Prostate gland (tissue), 2 donors: Measurements from ENCODE around the gene TBC1D22A. TPM values are rescaled to one million over a fixed set of nuclear protein-coding genes. Genes with fewer than 3 reads are reported as not detected.

ENCODE experiments used
- DNase-seq: peaks from one replicate; pipeline ENCODE4 v3.0.0-alpha.2; 2019; ENCODE audit warnings: low spot score
- H3K27ac ChIP-seq, 2 donors: fragments of 200-600 bp; sonication (generic); 2 replicates each; pipeline ENCODE4 v1.5.1; 2017 to 2019
- H3K27me3 ChIP-seq: fragments of 200-600 bp; sonication (generic); replicated peaks from 2 replicates; pipeline ENCODE4 v1.5.1; 2019; ENCODE audit not compliant: insufficient read depth
- H3K36me3 ChIP-seq, 2 donors: fragments of 200-600 bp; sonication (generic); 1 replicate in 1 of 2; 2 replicates in 1 of 2; pipeline versions ENCODE4 v1.5.1 to v1.8.1; 2017 to 2019
- H3K4me1 ChIP-seq: fragments of 200-600 bp; sonication (generic); replicated peaks from 2 replicates; pipeline ENCODE4 v1.5.1; 2019
- H3K4me3 ChIP-seq, 2 donors: fragments of 200-600 bp; sonication (generic); 2 replicates each; pipeline ENCODE4 v1.5.1; 2017 to 2019
- H3K9me3 ChIP-seq: fragments of 200-600 bp; sonication (generic); 2 replicates; pipeline ENCODE4 v1.5.1; 2017
- POLR2A ChIP-seq: fragments of 450-650 bp; IDR thresholded peaks from one replicate; pipeline ENCODE4 v1.6.1; 2016; ENCODE audit warnings: antibody characterized with exemption, mild to moderate bottlenecking
- POLR2AphosphoS5 ChIP-seq: sonication (generic); formaldehyde crosslinking; IDR thresholded peaks from one replicate; pipeline ENCODE4 v1.6.1; 2017; ENCODE audit warnings: antibody characterized with exemption
- WGBS: methylation state at CpG from one replicate; pipeline ENCODE4 v1.1.5; 2018; 5-methylcytosine and 5-hydroxymethylcytosine counted together
- intact Hi-C: fragments of 100-400 bp; cut with DNase I; formaldehyde crosslinking; loops from one replicate; pipeline ENCODE4 v1.14.2; 2022
- total RNA-seq, 2 donors: library from RNA; depleted of rRNA; stranded (reverse); fragments of >200 nt; gene quantifications; one replicate each; pipeline ENCODE4 v1.1.0, GENCODE V29; 2016
- TF ChIP-seq, protein P1 (sequence below), 4 experiments: fragments of 200-600 bp in 2 of 4; fragments of 450-650 bp in 2 of 4; sonication (generic) in 2 of 4; IDR thresholded peaks; 1 replicate in 3 of 4; 2 replicates in 1 of 4; pipeline ENCODE4 v1.5.1; 2016 to 2019; ENCODE audit warnings: antibody characterized with exemption in 4 of 4, mild to moderate bottlenecking in 2 of 4, moderate library complexity in 2 of 4

TBC1D22A gene
- total RNA-seq, 2 donors from 2014 or later, result 16.0 to 30.7 TPM

DNA sequence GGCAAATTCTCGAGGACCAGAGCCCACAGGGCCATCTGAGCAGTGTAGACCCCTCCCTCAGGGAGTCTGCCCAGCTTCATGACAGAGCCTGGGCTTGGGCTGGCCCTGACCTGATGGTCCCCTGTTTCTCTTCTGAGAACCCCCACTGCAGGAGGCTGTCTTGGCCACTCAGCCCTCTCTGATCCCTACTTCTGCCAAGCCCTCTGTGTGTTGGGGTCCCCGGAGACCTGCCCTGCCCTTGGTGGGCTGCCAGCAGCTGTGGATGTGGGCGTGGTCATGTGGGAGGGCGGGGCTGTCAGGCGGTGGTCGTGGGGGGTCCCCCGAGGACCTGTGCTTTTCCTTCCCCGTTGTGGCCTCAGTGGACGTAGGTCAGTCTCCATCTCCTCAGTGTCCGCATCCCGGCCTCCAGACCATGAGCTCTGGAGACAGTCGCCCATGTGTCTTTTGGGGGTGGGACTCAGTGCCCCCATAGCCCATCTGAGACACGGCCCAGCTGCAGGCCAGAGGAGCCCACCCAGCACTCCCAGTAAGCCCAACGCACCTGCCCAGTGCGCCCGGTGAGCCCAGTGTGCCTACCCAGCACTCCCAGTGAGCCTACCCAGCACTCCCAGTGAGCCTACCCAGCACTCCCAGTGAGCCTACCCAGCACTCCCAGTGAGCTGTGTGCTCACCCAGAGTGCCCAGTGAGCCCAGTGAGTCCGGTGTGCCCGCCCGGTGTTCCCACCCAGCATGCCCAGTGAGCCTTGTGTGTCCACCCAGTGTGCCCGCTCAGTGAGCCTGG lies 409.2 kb downstream of the TBC1D22A start:
- WGBS, result 95% methylated on average over 10 of the region's 20 CpGs
- Histone ChIP-seq H3K4me1 (no peaks in the 10 kb centered on the region), H3K9me3 (no peaks in the 10 kb centered on the region), H3K4me3 (no peak overlapping the region), H3K27me3 (no peaks in the 10 kb centered on the region), H3K36me3 (no peaks in the 10 kb centered on the region), H3K27ac (no peak overlapping the region)
- intact Hi-C loops, result no loop called here
- no peak for DNase-seq
- TF ChIP-seq POLR2A (no peak), POLR2AphosphoS5 (no peak)
- TF ChIP-seq, protein P1, sequence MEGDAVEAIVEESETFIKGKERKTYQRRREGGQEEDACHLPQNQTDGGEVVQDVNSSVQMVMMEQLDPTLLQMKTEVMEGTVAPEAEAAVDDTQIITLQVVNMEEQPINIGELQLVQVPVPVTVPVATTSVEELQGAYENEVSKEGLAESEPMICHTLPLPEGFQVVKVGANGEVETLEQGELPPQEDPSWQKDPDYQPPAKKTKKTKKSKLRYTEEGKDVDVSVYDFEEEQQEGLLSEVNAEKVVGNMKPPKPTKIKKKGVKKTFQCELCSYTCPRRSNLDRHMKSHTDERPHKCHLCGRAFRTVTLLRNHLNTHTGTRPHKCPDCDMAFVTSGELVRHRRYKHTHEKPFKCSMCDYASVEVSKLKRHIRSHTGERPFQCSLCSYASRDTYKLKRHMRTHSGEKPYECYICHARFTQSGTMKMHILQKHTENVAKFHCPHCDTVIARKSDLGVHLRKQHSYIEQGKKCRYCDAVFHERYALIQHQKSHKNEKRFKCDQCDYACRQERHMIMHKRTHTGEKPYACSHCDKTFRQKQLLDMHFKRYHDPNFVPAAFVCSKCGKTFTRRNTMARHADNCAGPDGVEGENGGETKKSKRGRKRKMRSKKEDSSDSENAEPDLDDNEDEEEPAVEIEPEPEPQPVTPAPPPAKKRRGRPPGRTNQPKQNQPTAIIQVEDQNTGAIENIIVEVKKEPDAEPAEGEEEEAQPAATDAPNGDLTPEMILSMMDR (IDR thresholded peaks at IDR 0.05), result no peak

DNA sequence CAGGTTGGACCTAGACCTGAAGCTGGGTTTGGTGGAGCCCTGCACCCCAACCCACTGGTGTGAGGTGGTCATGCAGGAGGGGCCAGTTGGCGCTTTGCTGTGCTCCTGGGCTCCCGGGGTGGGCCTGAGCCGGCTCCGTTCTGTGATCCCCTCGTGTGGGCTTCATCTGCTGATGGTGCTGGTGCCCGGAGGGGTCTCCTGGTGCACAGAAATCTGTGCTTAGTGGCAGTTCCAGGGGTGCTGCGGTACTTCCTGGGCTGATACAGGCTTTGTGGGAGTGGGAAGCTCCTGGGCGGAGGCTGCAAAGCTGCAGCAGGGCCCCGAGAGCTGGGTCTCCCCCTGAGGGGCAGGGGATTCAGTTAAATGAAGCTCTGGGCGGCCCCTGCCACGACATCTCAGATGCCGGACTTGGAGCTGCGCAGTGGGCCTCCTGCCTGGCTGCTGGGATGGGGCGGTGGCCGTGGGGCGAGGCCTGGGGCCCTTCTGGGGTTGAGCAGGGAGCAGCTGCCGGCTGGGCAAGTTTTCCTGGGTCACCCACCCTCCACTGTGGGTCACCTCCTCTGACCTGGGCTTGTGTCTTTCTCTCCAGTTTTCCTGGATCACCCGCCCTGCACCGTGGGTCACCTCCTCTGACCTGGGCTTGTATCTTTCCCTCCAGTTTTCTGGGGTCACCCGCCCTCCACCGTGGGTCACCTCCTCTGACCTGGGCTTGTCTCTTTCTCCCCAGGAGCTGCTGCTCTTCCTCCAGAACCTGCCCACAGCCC lies 410.5 kb downstream of the TBC1D22A start:
- no peaks in the 10 kb centered on the region for H3K4me1 ChIP-seq
- no peak for DNase-seq
- intact Hi-C loops, result no loop called here
- H3K9me3 ChIP-seq, result no peaks in the 10 kb centered on the region
- TF ChIP-seq, protein P1 (IDR thresholded peaks at IDR 0.05), result no peak
- TF ChIP-seq POLR2A (no peak), POLR2AphosphoS5 (no peak)
- no peaks in the 10 kb centered on the region for H3K27me3 ChIP-seq
- no peak overlapping the region for H3K27ac ChIP-seq
- no peaks in the 10 kb centered on the region for H3K36me3 ChIP-seq
- WGBS, result 92% methylated on average over 21 of the region's 21 CpGs
- H3K4me3 ChIP-seq, result no peak overlapping the region

DNA sequence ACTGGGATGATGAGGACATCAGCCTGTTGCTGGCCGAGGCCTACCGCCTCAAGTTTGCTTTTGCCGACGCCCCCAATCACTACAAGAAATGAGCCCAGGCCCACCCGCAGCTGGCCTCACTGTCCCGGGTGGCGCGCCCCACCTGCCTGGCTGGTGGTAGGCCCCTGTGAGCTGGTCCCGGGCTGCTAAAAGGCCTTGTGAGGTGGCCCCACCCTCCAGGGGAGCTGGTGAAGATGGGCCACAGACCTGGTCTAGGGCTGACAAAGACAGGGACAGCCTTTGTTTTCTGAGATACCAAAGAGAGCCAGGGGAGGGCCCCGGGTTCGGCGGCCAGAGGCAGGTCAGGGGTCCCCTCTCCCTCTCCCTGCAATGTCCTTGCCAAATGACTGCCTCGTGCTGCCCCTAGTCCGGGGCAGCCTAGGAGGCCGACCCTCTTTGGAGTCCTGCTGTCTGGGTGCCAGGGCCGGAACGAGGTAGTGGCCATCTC lies 411.1 kb downstream of the TBC1D22A start:
- H3K9me3 ChIP-seq, result no peaks in the 10 kb centered on the region
- TF ChIP-seq POLR2AphosphoS5, result no peak
- no peaks in the 10 kb centered on the region for H3K4me1 ChIP-seq
- intact Hi-C loops, result no loop called here
- no peaks in the 10 kb centered on the region for H3K27me3 ChIP-seq
- no peak overlapping the region for H3K4me3 ChIP-seq
- WGBS, result 88% methylated on average over 17 of the region's 17 CpGs
- H3K36me3 ChIP-seq, result no peaks in the 10 kb centered on the region
- H3K27ac ChIP-seq, result no peak overlapping the region
- DNase-seq, result no peak

DNA sequence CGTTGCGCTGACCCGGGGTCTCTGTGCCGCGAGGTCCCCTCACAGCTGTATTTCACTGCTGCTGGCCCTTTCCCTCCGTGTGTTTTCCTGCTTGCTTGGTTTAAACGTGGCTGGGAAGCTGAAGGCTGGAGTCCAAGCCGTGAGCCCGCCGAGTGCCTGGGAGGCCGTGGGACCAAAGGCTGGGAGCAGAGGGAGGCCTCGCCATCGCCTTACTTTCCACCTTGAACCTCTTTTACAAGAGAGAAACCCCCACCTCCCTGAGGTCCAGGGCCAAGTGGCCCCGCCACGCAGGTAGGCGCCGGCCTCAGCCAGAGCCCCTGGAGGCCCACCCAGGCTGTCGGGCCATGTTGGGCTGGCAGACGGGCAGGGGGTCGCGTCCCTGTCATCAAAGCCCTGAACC lies 411.6 kb downstream of the TBC1D22A start:
- DNase-seq, result no peak
- H3K27me3 ChIP-seq, result no peaks in the 10 kb centered on the region
- H3K9me3 ChIP-seq, result no peaks in the 10 kb centered on the region
- TF ChIP-seq POLR2A, result no peak
- TF ChIP-seq, protein P1 (IDR thresholded peaks at IDR 0.05), result no peak
- no peak for TF ChIP-seq POLR2AphosphoS5
- WGBS, result 96% methylated on average over 21 of the region's 21 CpGs
- H3K27ac ChIP-seq, result no peak overlapping the region
- intact Hi-C loops, result no loop called here
- H3K36me3 ChIP-seq, result no peaks in the 10 kb centered on the region
- H3K4me1 ChIP-seq, result no peaks in the 10 kb centered on the region
- no peak overlapping the region for H3K4me3 ChIP-seq

DNA sequence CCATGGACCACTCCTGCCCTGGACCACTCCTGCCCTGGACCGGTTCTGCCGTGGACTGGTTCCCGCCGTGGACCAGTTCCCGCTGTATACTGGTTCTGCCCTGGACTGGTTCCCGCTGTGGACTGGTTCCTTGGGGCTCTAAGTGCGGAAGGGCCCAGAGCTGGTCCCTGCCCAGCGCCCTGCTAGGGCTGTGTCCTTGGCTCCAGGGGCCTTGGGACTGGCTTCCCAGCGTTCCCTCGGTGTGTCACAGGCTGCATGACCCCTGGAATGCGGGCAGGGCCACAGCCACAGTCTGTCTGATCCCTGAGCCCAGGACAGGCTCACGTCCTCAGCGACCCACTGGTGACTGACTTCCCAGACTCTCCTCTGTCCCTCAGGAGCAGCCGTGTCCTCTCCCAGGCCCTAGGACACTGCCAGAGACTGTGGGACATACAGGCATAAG lies 412.2 kb downstream of the TBC1D22A start:
- Histone ChIP-seq H3K27ac (no peak overlapping the region), H3K4me3 (no peak overlapping the region), H3K27me3 (no peaks in the 10 kb centered on the region), H3K4me1 (no peaks in the 10 kb centered on the region), H3K36me3 (no peaks in the 10 kb centered on the region), H3K9me3 (no peaks in the 10 kb centered on the region)
- WGBS, result 91% methylated on average over 14 of the region's 14 CpGs
- DNase-seq, result no peak
- TF ChIP-seq POLR2AphosphoS5 (no peak), POLR2A (no peak)
- TF ChIP-seq, protein P1 (IDR thresholded peaks at IDR 0.05), result no peak
- intact Hi-C loops, result no loop called here
